IPS-NIHi11 (cell line): ENCODE data around the gene CITED2.
A peak's percentile ranks its signal among the peaks of the same experiment; 100 is the strongest.

Experiments used
- DNase-seq: peaks from one replicate; pipeline ENCODE4 v3.0.0; 2012; ENCODE audit warnings: mixed read lengths, low spot score

CITED2 gene

GRCh38 chr6:139381216-139381865 lies 6.9 kb upstream of the CITED2 start:
- DNase-seq: no peak

GRCh38 chr6:139380611-139381010 lies 6.2 kb upstream of the CITED2 start:
- DNase-seq: no peak

- no peak for DNase-seq
Observed at GRCh38 chr6:139380168-139380567, 5.7 kb upstream of the CITED2 start.

- DNase-seq: no peak
Observed at GRCh38 chr6:139378882-139379341, 4.5 kb upstream of the CITED2 start.

- no peak for DNase-seq
Observed at GRCh38 chr6:139378226-139378625, 3.8 kb upstream of the CITED2 start.

- DNase-seq: peak; percentile 45
Observed at GRCh38 chr6:139376604-139377218, 2.3 kb upstream of the CITED2 start.

GRCh38 chr6:139376017-139376330 lies 1.5 kb upstream of the CITED2 start:
- peak; percentile 26 for DNase-seq

GRCh38 chr6:139375226-139376016 lies 973 bp upstream of the CITED2 start:
- peak; percentile 88 for DNase-seq

- DNase-seq: peak; percentile 14
Observed at GRCh38 chr6:139373928-139374356, 506 bp downstream of the CITED2 start.

GRCh38 chr6:139373154-139373927 lies 1.1 kb downstream of the CITED2 start:
- DNase-seq: no peak

- no peak for DNase-seq
Observed at GRCh38 chr6:139372326-139373153, 1.9 kb downstream of the CITED2 start.

- DNase-seq: no peak
Observed at GRCh38 chr6:139371421-139372203, 2.8 kb downstream of the CITED2 start.

- DNase-seq: no peak
Observed at GRCh38 chr6:139370999-139371345, 3.5 kb downstream of the CITED2 start.

- DNase-seq: no peak
Observed at GRCh38 chr6:139370283-139370998, 4.0 kb downstream of the CITED2 start.

- DNase-seq: peak; percentile 24
Observed at GRCh38 chr6:139369568-139370282, 4.7 kb downstream of the CITED2 start.

- no peak for DNase-seq
Observed at GRCh38 chr6:139369068-139369467, 5.4 kb downstream of the CITED2 start.

- DNase-seq: peak; percentile 17
Observed at GRCh38 chr6:139368661-139369060, 5.8 kb downstream of the CITED2 start.

GRCh38 chr6:139367810-139368351 lies 6.6 kb downstream of the CITED2 start:
- peak; percentile 54 for DNase-seq

GRCh38 chr6:139364982-139365379 lies 9.5 kb downstream of the CITED2 start:
- no peak for DNase-seq
